Body of pancreas (tissue), 4 donors: Measurements from ENCODE around the gene SNED1. TPM values are rescaled to one million over a fixed set of nuclear protein-coding genes. Genes with fewer than 3 reads are reported as not detected.

ENCODE experiments used
- ATAC-seq: fragments of 150-250 bp; one replicate; pipeline ENCODE4 v1.9.1; 2016
- DNase-seq, 4 donors: peaks; one replicate each; pipeline ENCODE4 v3.0.0-alpha.2; 2019
- H3K27ac ChIP-seq, 4 donors: fragments of 200-600 bp; sonication (generic); 1 replicate in 3 of 4; 2 replicates in 1 of 4; pipeline versions ENCODE4 v1.5.1 to v1.6.1; 2016 to 2019; ENCODE audit warnings: mild to moderate bottlenecking in 1 of 4, mixed read lengths in 1 of 4, moderate library complexity in 1 of 4
- H3K27me3 ChIP-seq, 2 donors: fragments of 200-600 bp; sonication (generic); one replicate each; pipeline ENCODE4 v1.6.0; 2016; ENCODE audit warnings: mild to moderate bottlenecking in 1 of 2
- H3K36me3 ChIP-seq, 2 donors: fragments of 200-600 bp; sonication (generic); replicated peaks in 1 of 2; 2 replicates each; pipeline ENCODE4 v1.5.1; 2016; ENCODE audit warnings: low read depth in 2 of 2; ENCODE audit not compliant: insufficient read depth in 1 of 2
- H3K4me1 ChIP-seq: fragments of 200-600 bp; sonication (generic); one replicate; pipeline ENCODE4 v1.6.0; 2016
- H3K4me3 ChIP-seq, 2 donors: fragments of 200-600 bp; sonication (generic); 1 replicate in 1 of 2; 2 replicates in 1 of 2; pipeline ENCODE4 v1.5.1; 2016 to 2019
- H3K9me3 ChIP-seq, 3 donors: fragments of 200-600 bp; sonication (generic); 1 replicate in 2 of 3; 2 replicates in 1 of 3; pipeline ENCODE4 v1.5.1; 2016
- POLR2A ChIP-seq, 3 donors: fragments of 450-650 bp; IDR thresholded peaks; one replicate each; pipeline ENCODE4 v1.6.1; 2016; ENCODE audit warnings: antibody characterized with exemption in 3 of 3, mild to moderate bottlenecking in 2 of 3
- WGBS, 2 donors: methylation state at CpG; one replicate each; pipeline ENCODE4 v1.1.5; 2017; 5-methylcytosine and 5-hydroxymethylcytosine counted together
- intact Hi-C: fragments of 100-400 bp; cut with DNase I; formaldehyde crosslinking; loops from one replicate; pipeline ENCODE4 v1.15.1; 2023
- total RNA-seq, 2 donors: library from RNA; depleted of rRNA; stranded (reverse); fragments of >200 nt; gene quantifications; one replicate each; pipeline ENCODE4 v1.1.0, GENCODE V29; 2016
- TF ChIP-seq, protein P1 (sequence below), 7 experiments: fragments of 450-650 bp in 4 of 7; fragments of 200-600 bp in 3 of 7; sonication (generic) in 3 of 7; IDR thresholded peaks; one replicate each; pipeline ENCODE4 v1.5.1; 2016 to 2019; ENCODE audit warnings: antibody characterized with exemption in 7 of 7

SNED1 gene
- total RNA-seq, 2 donors from 2014 or later = 13.5 to 33.0 TPM

DNA sequence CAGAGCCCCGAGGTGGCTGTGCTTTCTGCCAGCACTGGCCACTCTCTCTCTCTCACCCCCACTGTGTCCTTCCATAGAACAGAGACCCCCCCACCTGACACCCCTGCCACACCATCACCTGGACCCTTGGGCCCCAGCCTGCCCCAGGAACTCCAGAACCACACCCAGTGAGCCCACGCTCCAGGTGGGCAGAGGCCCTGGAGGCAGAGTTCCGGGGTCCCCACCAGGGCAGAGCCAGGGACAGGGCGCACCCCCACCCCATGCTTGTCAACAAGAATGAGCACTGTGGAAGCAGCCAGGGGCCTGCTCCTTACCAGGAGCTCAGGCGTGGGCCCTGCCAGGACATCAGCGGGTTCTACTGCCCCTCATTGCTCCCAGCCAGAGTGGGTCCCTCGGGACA is 136.3 kb downstream of the SNED1 start:
- 91 to 93% methylated on average over 6 to 7 of the region's 7 CpGs for WGBS, 2 donors
- DNase-seq = no peak
- H3K4me3 ChIP-seq = no peak overlapping the region
- no peaks in the 10 kb centered on the region for H3K9me3 ChIP-seq
- intact Hi-C loops = no loop called here
- no peaks in the 10 kb centered on the region for H3K27me3 ChIP-seq
- ATAC-seq = no peak
- H3K36me3 ChIP-seq = peaks cover 0 to 5% of the 10 kb centered on the region in 2 donors
- no peaks in the 10 kb centered on the region for H3K4me1 ChIP-seq
- H3K27ac ChIP-seq = no peak overlapping the region
- TF ChIP-seq, protein P1, sequence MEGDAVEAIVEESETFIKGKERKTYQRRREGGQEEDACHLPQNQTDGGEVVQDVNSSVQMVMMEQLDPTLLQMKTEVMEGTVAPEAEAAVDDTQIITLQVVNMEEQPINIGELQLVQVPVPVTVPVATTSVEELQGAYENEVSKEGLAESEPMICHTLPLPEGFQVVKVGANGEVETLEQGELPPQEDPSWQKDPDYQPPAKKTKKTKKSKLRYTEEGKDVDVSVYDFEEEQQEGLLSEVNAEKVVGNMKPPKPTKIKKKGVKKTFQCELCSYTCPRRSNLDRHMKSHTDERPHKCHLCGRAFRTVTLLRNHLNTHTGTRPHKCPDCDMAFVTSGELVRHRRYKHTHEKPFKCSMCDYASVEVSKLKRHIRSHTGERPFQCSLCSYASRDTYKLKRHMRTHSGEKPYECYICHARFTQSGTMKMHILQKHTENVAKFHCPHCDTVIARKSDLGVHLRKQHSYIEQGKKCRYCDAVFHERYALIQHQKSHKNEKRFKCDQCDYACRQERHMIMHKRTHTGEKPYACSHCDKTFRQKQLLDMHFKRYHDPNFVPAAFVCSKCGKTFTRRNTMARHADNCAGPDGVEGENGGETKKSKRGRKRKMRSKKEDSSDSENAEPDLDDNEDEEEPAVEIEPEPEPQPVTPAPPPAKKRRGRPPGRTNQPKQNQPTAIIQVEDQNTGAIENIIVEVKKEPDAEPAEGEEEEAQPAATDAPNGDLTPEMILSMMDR (IDR thresholded peaks at IDR 0.05) = no peak
- no peak for TF ChIP-seq POLR2A (IDR thresholded peaks at IDR 0.05)

DNA sequence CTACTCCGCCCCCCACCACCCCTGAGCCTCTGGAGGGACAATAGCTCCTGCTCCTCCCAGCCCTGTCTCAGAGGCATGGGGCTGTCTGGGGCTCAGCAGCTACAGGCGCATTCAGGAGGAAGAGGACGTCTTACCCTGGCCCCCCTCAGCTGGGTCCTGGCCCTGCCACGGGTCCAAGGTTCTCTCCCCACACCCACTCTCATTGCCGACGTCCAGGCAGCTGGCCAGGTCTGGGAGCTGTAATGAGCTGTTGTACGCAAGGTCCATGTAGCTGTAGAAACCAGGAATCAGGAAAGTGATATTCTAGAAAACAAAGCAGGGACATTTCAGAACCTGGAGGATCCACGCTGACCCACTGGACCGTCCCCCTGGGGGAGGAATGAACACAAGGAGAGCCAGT is 137.3 kb downstream of the SNED1 start:
- no peak for ATAC-seq
- no peaks in the 10 kb centered on the region for H3K9me3 ChIP-seq
- no peaks in the 10 kb centered on the region for H3K4me1 ChIP-seq
- no peaks in the 10 kb centered on the region for H3K27me3 ChIP-seq
- H3K27ac ChIP-seq = no peak overlapping the region
- WGBS, 2 donors = 68 to 78% methylated on average over 4 to 9 of the region's 9 CpGs
- intact Hi-C loops = no loop called here
- DNase-seq = peak in 1 of 4 donors; percentile 26
- no peak overlapping the region for H3K4me3 ChIP-seq
- H3K36me3 ChIP-seq = peaks cover 0 to 5% of the 10 kb centered on the region in 2 donors
- TF ChIP-seq, protein P1 (IDR thresholded peaks at IDR 0.05) = no peak
- TF ChIP-seq POLR2A (IDR thresholded peaks at IDR 0.05) = no peak

DNA sequence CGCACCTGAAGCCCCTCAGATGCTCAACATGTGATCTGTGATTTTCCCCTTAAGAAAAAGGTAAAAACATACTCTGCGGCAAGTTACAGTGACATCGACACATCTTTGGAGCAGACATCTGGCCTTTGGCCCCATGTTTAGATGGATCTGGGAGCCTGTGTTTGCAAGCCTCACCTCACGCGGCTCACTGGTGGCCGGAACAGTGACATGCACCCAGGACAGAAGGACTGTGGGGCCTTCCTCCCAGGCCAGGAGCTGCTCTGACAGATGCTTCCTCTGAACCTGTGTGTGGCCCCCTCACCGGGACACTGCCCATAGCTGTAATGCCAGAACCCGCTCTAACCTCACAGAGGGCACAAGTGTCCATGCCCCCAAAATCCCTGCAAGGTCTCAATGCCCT is 137.8 kb downstream of the SNED1 start:
- TF ChIP-seq POLR2A (IDR thresholded peaks at IDR 0.05) = no peak
- TF ChIP-seq, protein P1 (IDR thresholded peaks at IDR 0.05) = no peak
- ATAC-seq = no peak
- intact Hi-C loops = no loop called here
- no peak for DNase-seq
- H3K9me3 ChIP-seq = no peaks in the 10 kb centered on the region
- 91 to 99% methylated on average over 8 of the region's 8 CpGs for WGBS, 2 donors
- no peaks in the 10 kb centered on the region for H3K4me1 ChIP-seq
- H3K36me3 ChIP-seq = peaks cover 0 to 5% of the 10 kb centered on the region in 2 donors
- H3K4me3 ChIP-seq = no peak overlapping the region
- no peaks in the 10 kb centered on the region for H3K27me3 ChIP-seq
- no peak overlapping the region for H3K27ac ChIP-seq

DNA sequence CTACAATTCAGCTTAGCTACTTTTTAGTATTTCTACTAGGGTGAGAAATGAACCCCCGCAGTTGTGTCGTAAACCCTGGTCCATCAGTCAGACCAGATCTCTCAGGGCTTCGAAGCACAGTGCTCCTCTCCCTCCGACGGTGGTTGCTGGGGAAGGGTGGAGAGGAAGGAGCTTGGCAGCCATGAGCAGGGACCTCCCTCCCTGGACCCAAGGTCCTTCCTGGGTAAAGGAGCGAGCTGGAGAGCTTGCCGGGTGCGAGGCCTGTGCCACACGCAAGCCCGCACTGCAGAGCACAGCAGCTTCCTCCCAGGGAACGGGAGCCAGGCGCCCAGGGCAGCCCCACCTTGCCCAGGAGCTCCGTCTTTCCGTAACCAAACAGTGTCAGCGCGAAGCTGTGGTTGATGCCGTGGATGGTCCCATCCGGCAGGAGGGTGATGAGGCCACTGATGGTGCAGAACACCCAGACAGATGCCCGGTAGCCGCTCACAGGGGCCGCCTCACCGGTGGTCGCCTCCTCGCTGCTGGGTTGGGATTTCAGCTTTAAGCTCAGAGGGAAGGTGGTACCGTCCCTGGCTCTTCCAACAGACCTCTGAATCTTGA is 138.3 kb downstream of the SNED1 start:
- H3K4me3 ChIP-seq = no peak overlapping the region
- H3K9me3 ChIP-seq = no peaks in the 10 kb centered on the region
- 89 to 96% methylated on average over 13 to 15 of the region's 25 CpGs for WGBS, 2 donors
- H3K4me1 ChIP-seq = no peaks in the 10 kb centered on the region
- H3K27me3 ChIP-seq = no peaks in the 10 kb centered on the region
- DNase-seq = no peak
- no peak overlapping the region for H3K27ac ChIP-seq
- TF ChIP-seq POLR2A (IDR thresholded peaks at IDR 0.05) = no peak
- TF ChIP-seq, protein P1 (IDR thresholded peaks at IDR 0.05) = no peak
- H3K36me3 ChIP-seq = peaks cover 0 to 5% of the 10 kb centered on the region in 2 donors
- intact Hi-C loops = no loop called here
- no peak for ATAC-seq
